ENCODE data around the gene APP.

GRCh38 chr21:26089730-26090129, 80.8 kb downstream of the APP start:
- TF ChIP-seq RELA (CRISPR knock-in tag; IDR thresholded peaks at IDR 0.05; ENCODE audit: borderline replicate concordance) (no peak), IRF2 (CRISPR knock-in tag; IDR thresholded peaks at IDR 0.05; ENCODE audit: borderline replicate concordance, low read depth) (no peak), MAX (CRISPR knock-in tag; IDR thresholded peaks at IDR 0.05) (no peak), NR3C1 (CRISPR knock-in tag; conservative IDR thresholded peaks at IDR 0.05; ENCODE audit: low read depth) (no peak), JUN (CRISPR knock-in tag; IDR thresholded peaks at IDR 0.05) (no peak), ERG (CRISPR knock-in tag; IDR thresholded peaks at IDR 0.05) (no peak)
